Right lobe of liver (tissue), 6 donors: ENCODE data around the gene DVL2. TPM values are rescaled to one million over a fixed set of nuclear protein-coding genes. Genes with fewer than 3 reads are reported as not detected.

Experiments
- ATAC-seq, 4 donors: fragments of 200-7000 bp; cut with Tn5 transposase; one replicate each; pipeline ENCODE4 v1.9.1; 2020; ENCODE audit warnings: mild to moderate bottlenecking in 4 of 4, moderate library complexity in 4 of 4
- DNase-seq, 3 donors: peaks; one replicate each; pipeline ENCODE4 v3.0.0-alpha.2; 2020
- H3K27ac ChIP-seq, 3 donors: fragments of 200-600 bp; one replicate each; pipeline ENCODE4 v1.8.0; 2022
- H3K27me3 ChIP-seq, 2 donors: fragments of 200-600 bp; one replicate each; pipeline ENCODE4 v1.8.0; 2022
- H3K36me3 ChIP-seq, 4 donors: fragments of 200-600 bp; sonication (generic) in 1 of 4; one replicate each; pipeline versions ENCODE4 v1.5.1 to v1.8.0; 2017 to 2022; ENCODE audit warnings: control low read depth in 1 of 4
- H3K4me1 ChIP-seq, 4 donors: fragments of 200-600 bp; sonication (generic) in 1 of 4; one replicate each; pipeline versions ENCODE4 v1.5.1 to v1.8.0; 2017 to 2022; ENCODE audit warnings: control low read depth in 1 of 4
- H3K4me3 ChIP-seq, 3 donors: fragments of 200-600 bp; one replicate each; pipeline ENCODE4 v1.8.0; 2022
- H3K9me3 ChIP-seq, 4 donors: fragments of 200-600 bp; sonication (generic) in 1 of 4; one replicate each; pipeline versions ENCODE4 v1.5.1 to v1.8.0; 2017 to 2022; ENCODE audit warnings: control low read depth in 1 of 4
- POLR2A ChIP-seq: fragments of 450-650 bp; IDR thresholded peaks from one replicate; pipeline ENCODE4 v1.6.1; 2017; ENCODE audit warnings: antibody characterized with exemption, mild to moderate bottlenecking
- WGBS: methylation state at CpG from one replicate; pipeline ENCODE4 v1.1.6; 2018; ENCODE audit warnings: low coverage, low lambda C conversion rate; ENCODE audit not compliant: insufficient coverage; ENCODE audit errors: missing lambda C conversion rate; 5-methylcytosine and 5-hydroxymethylcytosine counted together
- intact Hi-C, 2 donors: fragments of 100-400 bp; cut with DNase I; formaldehyde crosslinking; loops; one replicate each; pipeline versions ENCODE4 v1.11.2 to v1.14.1; 2022
- total RNA-seq, 6 experiments: library from RNA; depleted of rRNA in 2 of 6; stranded (reverse); fragments of >200 nt in 2 of 6; fragmentation: NEBNext Ultra II Directional in 3 of 6; extraction: Animal tissue kit (Norgen Biotek cat#: 25700) in 3 of 6; gene quantifications; one replicate each; pipeline versions ENCODE4 v1.1.0 to v1.2.4, GENCODE V29; 2016 to 2023
- TF ChIP-seq, protein P1 (sequence below), 4 donors: fragments of 200-600 bp in 3 of 4; fragments of 450-650 bp in 1 of 4; IDR thresholded peaks; one replicate each; pipeline versions ENCODE4 v1.5.1 to v1.8.0; 2016 to 2022; ENCODE audit warnings: antibody characterized with exemption in 4 of 4, mild to moderate bottlenecking in 2 of 4
- donor health status: DM: no; HTN: yes; CAD: no.
- donor health status: DM: no; HTN: no; CAD: no.
- donor health status: DM: no; HTN: no; CAD: no.
- donor health status: DM: no; HTN: yes; CAD: no.
- donor health status: DM: no; HTN: yes; CAD: no.

DVL2 gene
- total RNA-seq, 6 experiments from 2014 or later = 9.6 to 13.5 (median 12.8) TPM

DNA sequence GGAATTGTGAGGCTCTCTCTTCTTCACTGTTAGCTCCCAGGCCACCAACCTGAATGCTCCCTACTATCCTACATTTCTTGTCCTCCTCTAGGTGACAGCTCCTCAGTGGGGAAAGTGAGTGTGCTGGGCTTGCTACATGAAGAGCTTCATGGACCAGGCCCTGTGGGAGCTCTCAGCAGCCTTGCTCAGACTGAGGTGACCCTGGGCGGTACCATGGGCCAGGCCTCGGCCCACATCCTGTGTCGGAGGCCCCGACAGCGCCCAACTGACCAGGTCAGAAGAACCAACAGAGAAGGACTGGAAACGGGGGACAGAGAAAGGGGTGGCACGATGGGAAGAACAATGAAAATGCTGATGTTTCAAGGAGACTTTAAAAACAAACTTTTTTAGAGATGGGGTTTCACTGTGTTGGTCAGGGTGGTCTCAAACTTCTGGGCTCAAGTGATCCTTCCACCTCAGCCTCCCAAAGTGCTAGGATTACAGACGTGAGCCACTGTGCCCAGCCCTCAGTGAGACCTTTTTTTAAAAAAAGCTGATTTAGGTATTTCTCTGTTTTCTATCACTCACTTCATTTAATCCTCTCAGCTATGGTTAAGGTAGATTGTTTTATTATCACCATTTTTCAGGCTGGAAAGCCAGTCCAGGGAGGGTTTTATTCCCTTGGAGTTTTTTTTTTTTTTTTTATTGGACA, 22.6 kb upstream of the DVL2 start:
- TF ChIP-seq POLR2A = no peak
- TF ChIP-seq, protein P1, sequence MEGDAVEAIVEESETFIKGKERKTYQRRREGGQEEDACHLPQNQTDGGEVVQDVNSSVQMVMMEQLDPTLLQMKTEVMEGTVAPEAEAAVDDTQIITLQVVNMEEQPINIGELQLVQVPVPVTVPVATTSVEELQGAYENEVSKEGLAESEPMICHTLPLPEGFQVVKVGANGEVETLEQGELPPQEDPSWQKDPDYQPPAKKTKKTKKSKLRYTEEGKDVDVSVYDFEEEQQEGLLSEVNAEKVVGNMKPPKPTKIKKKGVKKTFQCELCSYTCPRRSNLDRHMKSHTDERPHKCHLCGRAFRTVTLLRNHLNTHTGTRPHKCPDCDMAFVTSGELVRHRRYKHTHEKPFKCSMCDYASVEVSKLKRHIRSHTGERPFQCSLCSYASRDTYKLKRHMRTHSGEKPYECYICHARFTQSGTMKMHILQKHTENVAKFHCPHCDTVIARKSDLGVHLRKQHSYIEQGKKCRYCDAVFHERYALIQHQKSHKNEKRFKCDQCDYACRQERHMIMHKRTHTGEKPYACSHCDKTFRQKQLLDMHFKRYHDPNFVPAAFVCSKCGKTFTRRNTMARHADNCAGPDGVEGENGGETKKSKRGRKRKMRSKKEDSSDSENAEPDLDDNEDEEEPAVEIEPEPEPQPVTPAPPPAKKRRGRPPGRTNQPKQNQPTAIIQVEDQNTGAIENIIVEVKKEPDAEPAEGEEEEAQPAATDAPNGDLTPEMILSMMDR (IDR thresholded peaks at IDR 0.05) = no peak
- DNase-seq = no peak
- ATAC-seq = no peak
- H3K4me1 ChIP-seq = peaks cover 0 to 43% (median 10%) of the 10 kb centered on the region in 4 donors
- WGBS = 85% methylated on average over 5 of the region's 8 CpGs
- no peaks in the 10 kb centered on the region for H3K27me3 ChIP-seq
- H3K36me3 ChIP-seq = peaks cover 0 to 26% (median 7%) of the 10 kb centered on the region in 4 donors
- H3K27ac ChIP-seq = peak overlapping the region in 1 of 3 donors; percentile 98
- H3K9me3 ChIP-seq = no peaks in the 10 kb centered on the region
- intact Hi-C loops = no loop called here
- no peak overlapping the region for H3K4me3 ChIP-seq

GRCh38 chr17:7254511-7254910, 20.2 kb upstream of the DVL2 start:
- Histone ChIP-seq H3K27ac (no peak overlapping the region), H3K27me3 (no peaks in the 10 kb centered on the region), H3K9me3 (no peaks in the 10 kb centered on the region), H3K36me3 (peaks cover 0 to 26% (median 6%) of the 10 kb centered on the region in 4 donors), H3K4me1 (peaks cover 0 to 39% (median 14%) of the 10 kb centered on the region in 4 donors), H3K4me3 (no peak overlapping the region)
- 86% methylated on average over 4 of the region's 4 CpGs for WGBS
- ATAC-seq (no peak), DNase-seq (no peak)
- TF ChIP-seq POLR2A = no peak
- TF ChIP-seq, protein P1 (IDR thresholded peaks at IDR 0.05) = no peak
- intact Hi-C loops = no loop called here

GRCh38 chr17:7253082-7253481, 18.8 kb upstream of the DVL2 start:
- H3K27me3 ChIP-seq = no peaks in the 10 kb centered on the region
- peak overlapping the region; percentile 99 to 100 (median 99) for H3K27ac ChIP-seq
- H3K4me3 ChIP-seq = peak overlapping the region; percentile 75 to 96 (median 85)
- no peaks in the 10 kb centered on the region for H3K9me3 ChIP-seq
- DNase-seq (no peak), ATAC-seq (no peak)
- peaks cover 0 to 26% (median 6%) of the 10 kb centered on the region in 4 donors for H3K36me3 ChIP-seq
- intact Hi-C loops = no loop called here
- no peak for TF ChIP-seq POLR2A
- TF ChIP-seq, protein P1 (IDR thresholded peaks at IDR 0.05) = no peak
- H3K4me1 ChIP-seq = peaks cover 0 to 34% (median 12%) of the 10 kb centered on the region in 4 donors
- 61% methylated on average over 5 of the region's 5 CpGs for WGBS

DNA sequence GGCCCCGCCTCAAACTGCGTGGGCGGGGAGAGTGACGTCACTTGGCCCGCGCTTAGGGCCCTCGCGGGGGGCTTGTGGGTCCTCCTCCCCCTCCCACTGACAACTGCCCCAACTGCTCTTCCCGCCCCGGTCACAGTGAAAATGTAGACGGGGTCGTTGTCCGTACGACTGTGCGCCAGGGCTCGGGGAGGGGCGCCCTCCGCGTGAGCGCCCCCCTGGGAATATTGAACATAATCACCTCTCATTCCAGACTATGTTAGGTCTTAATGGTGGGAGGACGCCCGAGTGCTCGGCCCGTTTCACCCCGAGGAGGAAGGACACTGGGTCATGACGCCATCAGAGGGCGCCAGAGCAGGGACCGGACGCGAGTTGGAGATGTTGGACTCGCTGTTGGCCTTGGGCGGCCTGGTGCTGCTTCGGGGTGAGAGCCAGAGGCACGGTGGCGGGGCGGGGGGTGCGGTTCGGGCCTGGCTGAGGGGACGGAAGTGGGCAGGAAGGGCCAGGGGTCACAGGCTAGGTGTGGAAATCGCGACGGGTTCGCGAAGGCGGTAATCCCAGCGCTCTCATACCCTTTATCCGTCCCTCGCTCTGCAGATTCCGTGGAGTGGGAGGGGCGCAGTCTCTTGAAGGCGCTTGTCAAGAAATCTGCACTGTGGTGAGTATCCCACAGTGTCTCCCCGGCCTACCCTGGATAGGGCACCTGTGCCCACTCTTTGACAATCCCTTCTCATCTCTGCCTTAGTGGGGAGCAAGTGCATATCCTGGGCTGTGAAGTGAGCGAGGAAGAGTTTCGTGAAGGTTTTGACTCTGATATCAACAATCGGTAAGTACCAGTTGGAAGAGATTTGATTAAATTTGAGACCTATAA, 18.1 kb upstream of the DVL2 start, which contains the start of gene ELP5:
ELP5 (plus strand) TSS at position 40 of the 868 bp plus-strand sequence; CDS start at position 376, 336 bp downstream.
- Histone ChIP-seq H3K36me3 (peaks cover 0 to 25% (median 5%) of the 10 kb centered on the region in 4 donors), H3K4me1 (peaks cover 0 to 28% (median 9%) of the 10 kb centered on the region in 4 donors), H3K27ac (peak within 1 kb of the TSS; percentile 99 to 100 (median 99)), H3K27me3 (no peaks in the 10 kb centered on the region), H3K9me3 (no peaks in the 10 kb centered on the region), H3K4me3 (peak within 1 kb of the TSS; percentile 75 to 96 (median 85))
- TF ChIP-seq, protein P1 (IDR thresholded peaks at IDR 0.05) = peak in 3 of 4 donors; percentile 32 to 61 (median 39)
- TF ChIP-seq POLR2A = peak; percentile 65
- intact Hi-C loops = no loop called here
- DNase-seq = peak; percentile 96 to 97 (median 96)
- ATAC-seq = peak; percentile 77 to 82 (median 80)
- WGBS = under 1% methylated on average over 36 of the region's 55 CpGs
